Measurements from ENCODE around the gene EEF1AKMT1.

DNA sequence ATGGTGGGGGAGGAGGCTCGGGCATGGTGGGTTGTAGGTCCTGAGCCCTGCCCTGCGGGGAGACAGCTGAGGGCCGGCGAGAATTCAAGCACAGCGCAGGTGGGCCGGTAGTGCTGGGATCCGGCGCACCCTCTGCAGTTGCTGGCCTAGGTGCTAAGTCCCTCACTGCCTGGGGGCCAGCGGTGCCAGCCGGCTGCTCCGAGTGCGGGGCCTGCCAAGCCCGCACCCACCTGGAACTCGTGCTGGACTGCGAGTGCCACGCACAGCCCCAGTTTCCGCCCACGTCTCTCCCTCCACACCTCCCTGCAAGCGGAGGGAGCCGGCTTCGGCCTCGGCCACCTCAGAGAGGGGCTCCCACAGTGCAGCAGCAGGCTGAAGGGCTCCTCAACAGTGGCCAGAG is 33.7 kb downstream of the EEF1AKMT1 start:
- TF ChIP-seq, protein P1, sequence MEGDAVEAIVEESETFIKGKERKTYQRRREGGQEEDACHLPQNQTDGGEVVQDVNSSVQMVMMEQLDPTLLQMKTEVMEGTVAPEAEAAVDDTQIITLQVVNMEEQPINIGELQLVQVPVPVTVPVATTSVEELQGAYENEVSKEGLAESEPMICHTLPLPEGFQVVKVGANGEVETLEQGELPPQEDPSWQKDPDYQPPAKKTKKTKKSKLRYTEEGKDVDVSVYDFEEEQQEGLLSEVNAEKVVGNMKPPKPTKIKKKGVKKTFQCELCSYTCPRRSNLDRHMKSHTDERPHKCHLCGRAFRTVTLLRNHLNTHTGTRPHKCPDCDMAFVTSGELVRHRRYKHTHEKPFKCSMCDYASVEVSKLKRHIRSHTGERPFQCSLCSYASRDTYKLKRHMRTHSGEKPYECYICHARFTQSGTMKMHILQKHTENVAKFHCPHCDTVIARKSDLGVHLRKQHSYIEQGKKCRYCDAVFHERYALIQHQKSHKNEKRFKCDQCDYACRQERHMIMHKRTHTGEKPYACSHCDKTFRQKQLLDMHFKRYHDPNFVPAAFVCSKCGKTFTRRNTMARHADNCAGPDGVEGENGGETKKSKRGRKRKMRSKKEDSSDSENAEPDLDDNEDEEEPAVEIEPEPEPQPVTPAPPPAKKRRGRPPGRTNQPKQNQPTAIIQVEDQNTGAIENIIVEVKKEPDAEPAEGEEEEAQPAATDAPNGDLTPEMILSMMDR (conservative IDR thresholded peaks at IDR 0.05), result no peak
- no peak for TF ChIP-seq EZH2 (IDR thresholded peaks at IDR 0.05; ENCODE audit: low read depth)
